Fibroblast of skin of right biceps (primary cell): ENCODE data around the gene FAM163A.
"Not testable (repeated sequence)": the region's sequence is repeated elsewhere in the genome, so short reads cannot be mapped to it uniquely, and the experiment has no call there.

Source experiments
- DNase-seq: peaks from one replicate; pipeline ENCODE4 v3.0.0-alpha.2; 2013

Gene FAM163A

DNA sequence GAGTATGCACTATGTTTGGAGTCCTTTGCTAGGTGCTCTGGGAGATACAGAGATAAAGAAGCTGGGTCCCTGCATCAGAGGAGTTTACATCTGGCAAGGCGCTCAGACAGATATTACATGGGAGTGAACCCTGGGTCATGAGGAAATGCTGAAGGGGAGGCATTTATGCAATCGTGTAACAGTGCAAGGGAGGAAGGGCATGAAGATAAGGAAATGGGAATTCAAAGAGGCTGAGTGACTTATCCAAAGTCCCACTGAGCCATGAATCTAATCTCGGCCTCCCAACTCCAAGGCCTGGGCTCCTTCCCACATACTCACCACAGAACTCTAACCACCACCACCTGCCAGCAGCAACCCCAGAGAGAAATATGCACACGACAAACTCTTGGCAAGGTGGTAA is 51.6 kb downstream of the FAM163A start:
- DNase-seq: peak; percentile 22

DNA sequence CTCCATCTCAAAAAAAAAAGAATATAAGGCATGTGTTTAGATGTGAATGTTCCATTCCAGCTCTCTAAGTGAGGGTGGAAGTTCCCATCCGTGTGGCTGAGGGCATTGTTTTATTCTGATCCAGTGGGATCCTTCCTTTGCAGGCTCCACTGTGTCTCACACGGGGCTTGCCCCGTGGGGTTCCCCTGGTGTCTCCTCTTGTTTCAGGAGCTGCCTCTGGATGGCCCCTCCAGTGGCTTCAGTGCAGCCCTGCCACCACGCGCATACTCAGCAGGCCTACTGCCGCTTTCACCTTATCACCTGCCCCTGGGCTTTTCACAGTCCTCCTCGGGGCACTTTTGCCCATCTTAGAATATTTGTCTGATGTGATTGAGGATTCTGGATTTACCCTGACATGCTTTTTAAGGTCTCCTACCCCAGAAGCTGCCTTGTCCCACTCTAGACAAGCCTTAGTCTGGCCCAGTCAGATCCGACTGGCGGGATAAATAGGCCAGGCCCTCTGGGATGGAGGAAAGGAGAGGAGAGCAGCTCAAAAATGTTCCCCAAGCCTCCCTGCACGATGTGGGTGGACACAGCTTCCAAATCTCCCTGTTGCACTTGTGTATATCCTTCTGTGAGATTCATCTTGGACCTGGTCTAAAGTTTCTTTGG is 55.2 kb downstream of the FAM163A start:
- DNase-seq: no peak

DNA sequence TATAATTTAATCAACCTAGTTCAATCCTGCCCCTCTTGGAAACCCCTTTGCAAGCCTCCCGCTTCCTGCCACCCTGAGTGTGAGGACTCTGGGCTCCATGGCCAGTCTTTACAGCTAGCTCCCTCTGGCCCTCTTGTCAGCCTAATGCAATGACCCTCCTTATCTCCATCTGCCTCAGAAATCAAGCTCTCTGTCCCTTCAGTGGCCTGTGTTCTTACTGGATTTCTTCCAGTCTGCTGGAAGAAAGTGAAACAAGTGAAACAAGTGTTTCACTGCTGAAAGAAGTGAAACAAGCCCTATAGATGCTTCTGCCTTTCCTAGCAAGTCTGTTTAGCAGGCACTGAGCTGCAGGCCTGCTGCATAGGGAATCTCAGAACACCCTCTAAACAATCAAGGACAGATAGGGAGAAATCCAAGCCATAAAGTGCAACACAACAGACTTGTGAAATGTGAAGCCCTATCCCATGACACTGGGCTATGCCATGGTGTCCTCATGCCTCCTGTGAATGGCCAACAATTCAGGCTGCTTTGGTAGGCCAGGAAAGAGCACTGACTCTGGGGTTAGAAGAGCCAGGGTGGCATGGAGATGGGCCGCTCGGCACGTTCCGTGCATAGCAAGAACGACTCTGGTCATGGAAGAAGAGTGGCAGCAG is 55.9 kb downstream of the FAM163A start:
- no peak for DNase-seq

DNA sequence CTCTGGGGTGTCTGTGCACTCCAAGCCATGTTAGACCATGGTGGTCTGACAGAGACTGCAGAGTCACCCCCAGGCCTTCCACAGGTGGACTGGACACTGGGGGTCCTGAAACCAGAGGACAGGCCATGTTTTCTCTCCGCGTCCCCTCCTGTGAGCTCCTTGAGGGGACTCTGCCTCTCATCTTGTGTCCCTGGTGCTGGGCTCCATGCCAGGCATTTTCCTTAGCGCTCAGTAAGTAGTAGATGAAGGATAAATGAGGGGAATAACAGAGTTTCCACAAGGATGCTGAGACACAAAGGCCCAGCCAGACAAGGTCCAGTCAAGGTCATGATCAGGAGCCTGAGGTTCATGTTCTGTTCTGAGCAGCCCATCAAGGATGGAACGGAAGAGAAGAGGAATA is 57.4 kb downstream of the FAM163A start:
- DNase-seq: no peak

DNA sequence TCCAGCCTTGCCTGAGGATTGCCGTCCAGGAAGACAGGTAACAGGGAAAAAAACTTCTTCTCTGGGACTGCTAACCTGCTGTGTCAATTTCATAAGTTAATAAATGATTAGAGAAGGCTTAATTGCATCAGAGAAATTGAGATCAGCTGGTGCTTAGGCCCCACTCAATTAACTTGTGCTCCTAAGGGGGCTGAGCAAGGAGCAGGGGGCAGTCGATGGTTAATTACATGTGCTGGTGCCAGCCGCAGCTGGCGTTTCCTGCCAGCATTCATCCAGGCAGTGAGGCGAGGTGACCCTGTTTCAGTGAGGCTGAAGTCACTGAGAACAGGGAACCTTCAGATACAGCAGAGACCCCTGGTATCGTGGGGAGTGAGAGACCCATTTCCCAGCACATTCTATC is 60.0 kb downstream of the FAM163A start:
- DNase-seq: no peak

DNA sequence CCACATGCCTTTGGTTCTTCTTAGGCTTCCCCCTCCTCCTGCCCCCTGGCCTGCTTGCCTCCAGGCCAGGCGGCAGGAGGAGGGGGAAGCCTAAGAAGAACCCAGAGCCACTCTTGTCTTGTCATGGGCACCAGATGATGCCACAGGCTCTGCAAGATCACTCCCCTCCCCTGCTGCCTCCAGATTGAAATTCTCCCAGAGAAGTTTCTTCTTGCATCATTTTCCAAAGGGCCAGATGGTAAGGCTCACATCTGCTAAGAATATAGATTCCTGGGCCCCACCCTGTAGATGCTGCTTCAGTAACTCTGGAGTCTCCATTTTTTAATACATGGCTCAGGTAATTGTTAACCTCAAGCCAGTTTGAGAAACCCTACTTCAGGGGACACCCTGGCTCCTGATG is 60.8 kb downstream of the FAM163A start:
- no peak for DNase-seq

DNA sequence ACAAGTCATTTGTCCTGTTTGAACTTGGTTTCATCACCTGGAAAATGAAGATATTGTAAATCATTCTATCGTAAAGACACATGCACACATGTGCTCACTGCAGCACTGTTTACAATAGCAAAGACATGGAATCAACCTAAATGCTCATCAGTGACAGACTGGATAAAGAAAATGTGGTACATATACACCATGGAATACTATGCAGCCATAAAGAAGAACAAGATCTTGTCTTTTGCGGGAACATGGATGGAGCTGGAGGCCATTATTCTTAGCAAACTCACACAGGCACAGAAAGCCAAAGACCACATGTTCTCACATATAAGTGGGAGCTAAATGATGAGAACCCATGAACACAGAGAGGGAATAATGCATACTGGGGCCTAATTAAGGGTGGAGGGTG is 61.3 kb downstream of the FAM163A start:
- not testable (repeated sequence) for DNase-seq

DNA sequence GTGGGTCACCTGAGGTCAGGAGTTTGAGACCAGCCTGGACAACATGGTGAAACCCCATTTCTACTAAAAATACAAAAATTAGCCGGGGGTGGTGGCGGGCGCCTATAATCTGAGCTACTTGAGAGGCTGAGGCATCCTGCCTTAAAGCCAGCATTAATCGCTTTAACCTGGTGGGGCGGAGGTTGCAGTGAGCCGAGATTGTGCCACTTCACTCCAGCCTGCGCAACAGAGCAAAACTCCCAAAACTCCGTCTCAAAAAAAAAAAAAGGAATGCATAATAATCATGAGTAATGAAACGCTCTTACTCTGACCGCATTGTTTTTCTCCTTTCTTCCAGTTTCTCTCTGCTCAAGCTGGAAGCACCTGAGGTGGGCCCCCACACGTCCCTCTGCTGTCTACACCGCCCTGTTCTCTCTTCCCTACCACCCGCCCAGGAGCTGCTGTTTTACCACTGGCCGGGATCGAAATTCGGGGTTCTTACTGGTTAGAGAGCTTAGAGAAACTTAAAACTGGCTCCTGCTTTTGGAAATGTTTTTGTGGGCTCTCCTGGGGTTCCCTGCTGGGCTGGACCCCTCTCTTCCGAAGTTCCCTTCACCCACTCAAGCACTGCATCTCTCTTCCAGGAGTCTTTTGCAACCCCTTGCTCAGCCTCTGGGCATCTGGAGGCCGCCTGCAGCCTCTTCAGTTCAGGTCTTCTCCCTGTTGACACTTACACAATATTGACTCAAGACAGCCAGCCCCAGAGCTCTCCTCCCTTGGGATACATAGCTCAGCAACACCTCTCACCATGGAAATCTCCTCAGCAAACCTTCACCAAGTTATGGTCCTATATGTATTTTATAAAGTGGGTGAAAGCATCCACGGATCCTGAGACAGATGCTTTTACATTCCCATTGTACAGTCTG is 62.5 kb downstream of the FAM163A start:
- no peak for DNase-seq

DNA sequence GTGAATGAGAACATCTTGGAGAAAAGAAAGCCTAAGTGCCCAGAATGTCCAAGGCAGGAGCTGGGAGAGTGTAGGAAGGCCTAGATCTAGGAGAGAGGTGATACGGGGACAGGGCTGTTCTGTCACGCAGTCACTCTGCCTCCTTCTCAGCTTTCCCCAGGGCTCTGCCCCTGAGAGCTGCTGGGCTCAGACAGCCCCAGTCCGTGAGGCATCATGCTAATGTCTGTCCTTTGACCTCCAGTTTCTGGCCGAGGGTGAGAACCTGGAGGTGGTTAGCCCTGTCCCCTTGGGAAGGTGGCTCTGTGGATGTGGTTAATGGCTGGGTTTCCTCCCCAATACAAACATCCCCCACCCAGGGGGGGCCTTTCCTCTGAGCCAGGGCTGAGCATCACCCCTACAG is 63.2 kb downstream of the FAM163A start:
- no peak for DNase-seq

DNA sequence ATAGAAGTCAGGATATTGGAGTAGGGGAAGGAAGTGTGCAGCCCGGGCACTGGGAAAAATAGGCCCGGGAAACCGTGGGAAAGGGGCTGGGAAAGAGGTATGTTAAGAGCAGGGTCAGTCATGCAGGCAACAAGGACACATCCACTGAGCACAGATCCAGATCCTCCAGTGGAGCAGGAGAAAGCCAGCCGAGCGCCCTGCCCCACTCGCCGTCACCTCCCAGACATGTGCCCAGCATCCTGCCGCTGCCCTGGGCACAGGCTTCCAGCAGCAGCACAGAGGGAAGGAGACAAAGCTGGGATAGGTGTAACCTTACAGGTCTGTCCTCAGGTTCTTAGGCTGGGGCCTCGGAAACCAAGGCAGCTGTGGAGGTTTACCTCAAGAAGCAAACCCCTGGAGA is 64.2 kb downstream of the FAM163A start:
- DNase-seq: no peak

DNA sequence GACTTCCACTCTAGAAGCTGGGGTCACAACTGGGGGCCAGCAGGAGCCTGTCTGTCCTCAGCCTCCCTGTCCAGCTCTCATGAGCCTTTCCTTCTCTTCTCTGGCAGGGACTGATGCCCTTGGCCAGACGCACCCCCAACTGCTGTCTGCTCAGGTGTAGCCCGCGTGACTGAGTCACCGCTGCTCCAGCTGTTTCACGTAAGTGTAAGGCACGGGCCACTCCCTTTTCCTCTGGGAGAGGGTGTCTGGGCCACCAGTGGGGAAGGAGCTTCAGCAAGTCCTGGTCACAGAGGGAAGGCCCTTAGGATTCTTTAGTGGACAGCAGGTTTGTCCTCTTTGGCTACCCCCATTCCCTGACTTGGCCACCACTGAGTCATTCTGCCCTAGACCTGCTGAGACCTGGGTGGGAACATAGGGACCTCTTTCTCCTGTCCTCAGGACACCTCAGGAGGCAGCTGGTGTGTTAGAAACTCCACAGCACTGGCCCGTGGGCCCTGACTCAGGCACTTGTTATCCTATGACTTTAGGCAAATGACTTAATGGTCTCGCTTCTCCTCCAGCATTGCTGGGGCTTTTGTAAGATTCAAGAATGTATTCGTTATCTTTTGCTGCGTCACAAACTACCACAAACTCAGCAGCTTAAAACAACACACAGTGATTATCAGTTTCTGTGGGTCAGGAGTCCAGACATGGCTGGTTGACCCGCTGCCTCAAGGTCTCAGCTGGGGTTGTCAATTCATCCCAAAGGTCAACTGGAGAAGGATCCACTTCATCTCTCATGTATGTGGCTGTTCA is 64.8 kb downstream of the FAM163A start:
- peak; percentile 25 for DNase-seq

DNA sequence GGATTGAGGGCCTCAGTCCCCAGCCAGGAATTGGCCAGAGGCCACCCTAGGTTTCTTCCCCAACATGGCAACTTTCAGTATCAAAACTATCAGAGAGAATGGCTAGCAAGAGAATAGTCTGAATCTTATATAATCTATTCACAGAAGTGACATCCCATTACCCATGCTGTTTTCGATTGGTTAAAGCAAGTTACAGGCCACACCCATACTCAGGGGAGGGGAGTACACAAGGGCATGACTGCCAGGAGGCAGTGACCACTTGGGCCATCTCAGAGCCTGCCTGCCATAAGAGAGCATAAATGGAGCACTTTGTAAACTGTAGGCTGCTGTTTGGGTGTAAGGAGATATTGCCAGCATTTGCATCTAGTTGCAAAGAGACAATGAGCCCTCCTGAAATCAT is 65.4 kb downstream of the FAM163A start:
- DNase-seq: no peak

DNA sequence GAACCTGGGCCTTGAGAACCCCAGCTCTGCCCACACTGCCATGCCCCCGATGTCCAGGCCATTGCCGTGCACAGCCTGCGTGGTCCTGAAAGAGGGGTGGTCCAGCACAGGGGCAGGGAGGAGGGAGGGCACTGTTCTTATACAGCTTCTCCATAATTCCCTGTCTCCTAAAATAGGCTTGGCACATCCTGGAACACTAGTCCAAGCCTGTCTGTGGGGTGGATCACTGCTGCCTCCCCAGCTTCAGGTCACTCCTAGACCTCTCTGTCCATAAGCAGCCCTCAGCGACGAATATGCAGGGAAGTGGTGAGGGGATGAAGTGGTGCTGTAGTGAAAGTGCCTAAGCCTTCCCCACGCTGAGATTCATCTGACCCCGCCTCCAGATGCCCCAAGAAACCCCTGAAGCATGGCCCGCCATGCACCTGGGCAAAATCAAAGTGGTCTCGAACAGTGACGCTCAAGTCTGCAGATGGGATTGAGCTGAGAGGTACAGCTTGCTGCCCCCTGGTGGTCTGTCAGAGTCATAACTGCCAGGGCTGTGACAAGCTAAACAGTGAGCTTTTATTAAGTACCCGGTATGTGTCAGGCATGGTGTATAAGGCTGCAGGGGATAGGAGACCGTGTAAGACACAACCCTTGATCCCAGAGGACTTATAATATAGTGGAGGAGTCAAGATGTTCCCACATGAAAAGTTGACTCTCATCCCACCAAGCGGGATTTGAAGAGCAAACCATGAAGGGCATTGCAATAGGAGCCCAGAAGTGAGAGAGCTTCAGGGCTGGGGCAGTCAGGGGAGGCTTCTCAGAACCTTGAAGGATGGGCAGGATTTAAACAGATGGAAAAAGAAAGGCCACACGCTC is 66.6 kb downstream of the FAM163A start:
- DNase-seq: peak; percentile 60

DNA sequence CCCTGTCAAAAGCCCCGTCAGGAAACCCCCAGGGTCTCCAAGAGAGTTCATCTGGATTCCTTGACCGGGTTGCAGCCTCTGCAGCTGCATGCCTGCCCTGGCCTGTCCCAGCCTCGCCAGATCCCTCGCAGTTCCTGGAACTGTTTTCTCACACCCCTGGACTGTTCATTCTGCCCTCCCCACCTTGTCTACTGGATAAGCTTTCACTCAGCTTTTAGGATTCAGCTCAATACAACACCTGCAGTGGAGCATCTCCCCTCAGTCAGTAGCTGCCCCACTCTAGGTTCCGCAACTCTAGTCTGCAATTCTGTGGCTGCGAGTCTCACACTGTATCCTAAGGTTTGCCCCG is 67.2 kb downstream of the FAM163A start:
- DNase-seq: no peak

DNA sequence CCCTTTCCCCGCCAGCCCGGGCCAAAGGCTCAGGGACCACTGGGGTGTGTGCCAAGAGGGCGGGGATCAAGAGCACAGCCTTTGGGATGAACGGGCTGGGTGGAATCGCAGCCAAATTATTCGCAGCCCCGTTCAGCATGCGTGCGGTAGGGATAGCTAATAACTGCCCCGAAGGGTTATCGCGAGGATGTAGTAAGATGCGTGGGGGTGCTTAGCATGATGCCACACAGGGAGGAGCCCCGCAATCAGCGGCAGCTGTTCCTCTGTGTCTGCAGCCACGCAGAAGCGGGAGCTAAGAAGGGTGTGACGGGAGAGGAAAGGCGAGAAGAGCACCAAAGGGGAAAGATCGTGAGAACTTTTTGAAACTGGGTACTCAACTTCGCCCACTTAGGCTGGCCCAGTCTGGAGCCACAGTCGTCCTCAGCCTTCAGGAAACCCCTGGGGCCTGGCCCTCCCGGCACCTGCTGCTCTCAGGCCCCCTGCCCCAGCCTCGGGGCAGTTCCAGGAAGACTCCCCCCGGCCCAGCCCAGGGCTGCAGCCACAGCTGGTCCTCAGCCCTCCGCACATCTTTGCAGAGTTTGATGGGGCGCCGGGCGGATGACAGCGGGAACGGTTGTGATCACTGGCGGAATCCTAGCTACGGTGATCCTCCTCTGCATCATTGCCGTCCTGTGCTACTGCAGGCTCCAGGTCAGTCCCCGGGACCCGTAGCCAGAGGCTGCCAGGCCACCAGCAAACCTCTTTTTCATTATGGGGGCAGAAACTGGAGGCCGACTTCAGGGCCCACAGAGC is 69.6 kb downstream of the FAM163A start:
- no peak for DNase-seq

DNA sequence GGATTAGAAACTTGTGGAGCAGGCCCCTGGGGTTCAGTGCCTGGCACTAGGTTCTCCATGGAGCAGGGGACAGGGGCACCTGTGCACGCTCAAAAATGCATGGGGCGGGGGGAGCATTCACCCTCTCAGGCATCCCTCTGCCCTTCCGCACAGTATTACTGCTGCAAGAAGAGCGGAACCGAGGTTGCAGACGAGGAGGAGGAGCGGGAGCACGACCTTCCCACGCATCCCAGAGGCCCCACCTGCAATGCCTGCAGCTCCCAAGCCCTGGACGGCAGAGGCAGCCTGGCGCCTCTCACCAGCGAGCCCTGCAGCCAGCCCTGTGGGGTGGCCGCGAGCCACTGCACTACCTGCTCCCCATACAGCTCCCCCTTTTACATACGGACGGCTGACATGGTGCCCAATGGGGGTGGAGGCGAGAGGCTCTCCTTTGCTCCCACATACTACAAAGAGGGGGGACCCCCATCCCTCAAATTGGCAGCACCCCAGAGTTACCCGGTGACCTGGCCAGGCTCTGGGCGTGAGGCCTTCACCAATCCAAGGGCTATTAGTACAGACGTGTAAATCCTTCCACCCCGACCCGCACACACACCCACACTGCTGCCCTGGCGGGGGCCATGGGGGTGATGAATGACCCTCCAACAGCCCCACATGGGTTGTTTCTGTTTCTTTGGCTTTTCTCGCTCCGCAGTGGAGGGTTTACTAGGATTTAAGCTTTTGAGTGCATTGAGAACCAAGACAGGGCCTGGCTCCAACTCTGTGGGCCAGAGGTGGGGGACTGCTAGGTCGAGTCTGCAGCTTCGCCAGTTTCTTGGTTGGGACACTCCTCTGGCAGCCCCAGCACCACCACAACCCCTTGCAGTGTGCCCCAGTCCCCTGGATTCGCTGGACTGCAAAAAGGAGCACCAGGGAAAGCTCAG is 70.8 kb downstream of the FAM163A start:
- DNase-seq: no peak

DNA sequence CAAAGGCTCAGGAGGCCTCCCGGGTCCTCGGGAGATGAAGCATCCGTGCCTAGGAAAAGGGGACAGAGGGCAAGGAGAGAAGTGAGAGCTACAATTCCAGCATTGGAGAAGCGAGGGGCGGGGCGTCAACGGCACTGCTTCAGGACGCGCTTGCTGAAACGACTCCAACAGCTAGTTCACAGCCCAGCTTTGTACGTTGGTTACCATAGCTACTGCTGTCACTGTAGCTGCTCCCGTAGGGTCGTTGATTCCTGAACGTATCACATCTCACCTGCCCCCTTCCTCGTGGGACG is 71.4 kb downstream of the FAM163A start:
- DNase-seq: no peak

DNA sequence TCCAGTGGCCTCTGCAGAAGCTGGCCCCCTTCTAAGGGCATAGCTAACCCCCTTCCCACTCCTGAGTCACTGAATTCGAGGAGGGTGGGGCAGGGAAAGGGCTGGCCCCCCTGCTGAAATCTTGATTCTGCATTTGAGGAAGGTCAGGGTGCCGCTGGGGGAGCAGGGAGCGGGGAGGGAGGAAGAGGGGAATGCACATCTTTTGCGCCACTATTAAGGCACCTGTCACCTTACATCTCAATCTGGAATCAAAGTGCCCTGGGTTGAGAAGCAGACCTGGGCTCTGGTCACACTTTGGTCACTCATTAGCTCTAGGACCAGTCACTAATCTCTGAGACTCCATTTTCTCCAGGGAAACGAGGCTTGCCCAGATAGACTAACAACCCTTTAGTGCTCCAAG is 72.5 kb downstream of the FAM163A start:
- no peak for DNase-seq

DNA sequence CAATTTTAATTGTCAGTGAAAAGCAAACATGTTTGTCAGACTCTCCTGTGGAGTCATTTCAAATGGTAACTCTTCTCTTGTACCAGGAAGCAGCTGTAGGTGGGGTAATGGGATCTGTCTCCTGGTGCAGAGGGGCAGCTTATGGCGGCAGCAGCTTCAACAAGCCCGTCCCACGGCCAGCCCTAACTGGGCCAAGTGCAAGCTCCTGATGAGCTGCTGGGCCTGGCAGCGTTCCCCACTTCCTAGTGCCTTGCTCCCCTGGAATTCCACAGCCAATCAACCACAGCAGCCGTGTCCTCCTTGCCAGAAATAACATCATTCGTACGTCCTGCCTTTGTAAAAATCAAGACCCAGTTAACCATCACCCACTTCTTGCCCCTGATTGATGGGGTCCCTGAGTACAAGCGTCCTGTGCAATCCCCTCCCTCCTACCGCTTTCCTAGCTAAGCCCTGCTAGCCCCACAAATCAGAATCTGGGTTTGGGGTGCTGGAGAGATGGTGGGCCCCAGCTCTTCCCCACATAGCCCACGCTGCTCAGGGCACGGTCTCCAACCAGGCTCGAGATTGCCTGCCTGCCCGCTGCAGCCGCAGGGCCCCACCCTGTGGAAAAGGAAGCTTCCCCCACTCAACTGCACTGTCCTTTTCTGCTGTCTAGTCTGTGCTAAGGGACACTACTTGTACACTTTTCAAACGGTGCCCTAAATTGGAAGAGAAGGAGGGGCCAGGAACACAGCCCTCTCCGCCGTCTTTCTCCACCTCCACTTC is 73.3 kb downstream of the FAM163A start:
- peak; percentile 15 for DNase-seq

DNA sequence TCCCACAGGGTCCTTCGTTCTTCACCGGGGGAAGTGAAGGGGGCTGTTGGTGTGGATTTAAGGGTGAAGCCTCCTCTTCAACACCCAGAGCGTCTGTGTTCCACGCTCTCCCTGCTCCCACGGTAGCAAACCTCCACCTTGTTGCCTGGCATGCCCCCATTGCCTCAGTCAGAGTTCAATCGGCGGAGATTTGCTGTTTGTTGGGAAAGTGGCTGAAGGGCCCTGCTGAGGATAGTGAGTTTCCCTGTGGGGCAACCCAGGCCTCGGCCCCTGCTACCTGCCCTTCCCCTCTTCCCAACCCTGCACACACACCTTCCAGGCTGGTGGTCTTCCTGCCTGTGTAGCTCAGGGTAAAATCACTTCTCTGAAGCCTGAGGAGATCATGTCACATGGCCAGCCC is 74.0 kb downstream of the FAM163A start:
- DNase-seq: no peak
